ENCODE results near the gene COX4I1. TPM values are rescaled to one million over a fixed set of nuclear protein-coding genes. Genes with fewer than 3 reads are reported as not detected.

The COX4I1 gene
- total RNA-seq, 1 experiment from 2014 or later = 506 TPM

DNA sequence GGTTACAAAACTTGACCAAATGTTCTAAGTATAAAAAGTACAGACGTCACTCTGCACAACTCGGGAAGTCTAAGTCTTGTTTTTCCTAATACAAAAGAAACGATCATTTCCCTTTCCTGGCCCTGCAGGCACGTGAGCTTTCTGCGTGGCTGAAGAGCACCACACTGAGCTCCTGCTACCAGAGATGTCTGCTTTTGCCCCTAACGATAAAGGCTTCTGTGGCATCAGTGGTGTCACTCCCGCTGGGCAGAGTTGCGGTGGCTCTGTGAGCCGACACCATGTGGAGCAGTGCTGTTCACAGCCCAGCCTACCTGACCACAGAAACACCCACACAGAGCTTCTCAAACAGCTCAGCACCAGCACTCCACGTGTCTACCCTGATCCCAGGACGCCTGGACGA is 20.6 kb upstream of the COX4I1 start:
- H4K20me1 ChIP-seq (ENCODE audit: control insufficient read depth, insufficient read depth, insufficient read length) = no peaks in the 10 kb centered on the region
- no peak overlapping the region for H2AK5ac ChIP-seq (ENCODE audit: insufficient read length, low read length)
- H3K79me1 ChIP-seq (ENCODE audit: insufficient read depth, low read depth, low read length, poor library complexity, severe bottlenecking) = no peaks in the 10 kb centered on the region
- no peaks in the 10 kb centered on the region for H3K9me3 ChIP-seq (ENCODE audit: control insufficient read depth, low read depth, low read length)
- H3K27ac ChIP-seq (ENCODE audit: insufficient read length, low read depth, low read length) = no peak overlapping the region
- no peak overlapping the region for H2BK20ac ChIP-seq (ENCODE audit: low read depth, low read length, poor library complexity, severe bottlenecking)
- no peak for DNase-seq
- no peaks in the 10 kb centered on the region for H3K27me3 ChIP-seq (ENCODE audit: insufficient read depth, low read length)
- H3K27me3 Mint-ChIP-seq (ENCODE audit: low read depth) = no peaks in the 10 kb centered on the region
- no peak overlapping the region for H2AFZ ChIP-seq (ENCODE audit: low read length)
- H3K4me1 ChIP-seq (ENCODE audit: insufficient read depth, low read length) = no peaks in the 10 kb centered on the region
- H3K9me3 Mint-ChIP-seq = no peaks in the 10 kb centered on the region
- no CpG with 5 or more reads among the region's 12 CpGs for WGBS (ENCODE audit: extremely low coverage, insufficient read length, low lambda C conversion rate)
- peaks cover 17 to 57% (median 44%) of the 10 kb centered on the region in 3 experiments; a peak in 6 of 7 replicates for H3K36me3 Mint-ChIP-seq (ENCODE audit: insufficient read depth in 1 of 3, low read depth in 3 of 3)
- H3K14ac ChIP-seq (ENCODE audit: insufficient read depth, low read length) = no peak overlapping the region; the same call in 1 of the 2 replicates
- H4K5ac ChIP-seq (ENCODE audit: insufficient read length, low read depth, low read length) = no peak overlapping the region
- H3K79me2 ChIP-seq (ENCODE audit: insufficient read depth, low read length) = no peaks in the 10 kb centered on the region
- H3K56ac ChIP-seq (ENCODE audit: insufficient read length, low read depth, low read length) = no peak overlapping the region
- H2BK5ac ChIP-seq (ENCODE audit: insufficient read length, low read length) = no peak overlapping the region
- H4K8ac ChIP-seq (replicated peaks; ENCODE audit: insufficient read length, low read depth, low read length) = no peak overlapping the region
- H3K18ac ChIP-seq (ENCODE audit: insufficient read length, low read depth, low read length) = no peak overlapping the region
- H3K23me2 ChIP-seq (ENCODE audit: insufficient read length, low read depth, low read length, poor library complexity, severe bottlenecking) = no peaks in the 10 kb centered on the region
- TF ChIP-seq, protein P1, sequence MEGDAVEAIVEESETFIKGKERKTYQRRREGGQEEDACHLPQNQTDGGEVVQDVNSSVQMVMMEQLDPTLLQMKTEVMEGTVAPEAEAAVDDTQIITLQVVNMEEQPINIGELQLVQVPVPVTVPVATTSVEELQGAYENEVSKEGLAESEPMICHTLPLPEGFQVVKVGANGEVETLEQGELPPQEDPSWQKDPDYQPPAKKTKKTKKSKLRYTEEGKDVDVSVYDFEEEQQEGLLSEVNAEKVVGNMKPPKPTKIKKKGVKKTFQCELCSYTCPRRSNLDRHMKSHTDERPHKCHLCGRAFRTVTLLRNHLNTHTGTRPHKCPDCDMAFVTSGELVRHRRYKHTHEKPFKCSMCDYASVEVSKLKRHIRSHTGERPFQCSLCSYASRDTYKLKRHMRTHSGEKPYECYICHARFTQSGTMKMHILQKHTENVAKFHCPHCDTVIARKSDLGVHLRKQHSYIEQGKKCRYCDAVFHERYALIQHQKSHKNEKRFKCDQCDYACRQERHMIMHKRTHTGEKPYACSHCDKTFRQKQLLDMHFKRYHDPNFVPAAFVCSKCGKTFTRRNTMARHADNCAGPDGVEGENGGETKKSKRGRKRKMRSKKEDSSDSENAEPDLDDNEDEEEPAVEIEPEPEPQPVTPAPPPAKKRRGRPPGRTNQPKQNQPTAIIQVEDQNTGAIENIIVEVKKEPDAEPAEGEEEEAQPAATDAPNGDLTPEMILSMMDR (conservative IDR thresholded peaks at IDR 0.05) = no peak
- no peaks in the 10 kb centered on the region for H3K4me1 Mint-ChIP-seq
- no peak overlapping the region for H3K4ac ChIP-seq (ENCODE audit: low read depth, low read length)
- no peak overlapping the region for H3T11ph ChIP-seq (ENCODE audit: low read length)
- H2BK12ac ChIP-seq (ENCODE audit: insufficient read length, low read depth, low read length) = no peak overlapping the region
- no peak overlapping the region for H3K4me3 Mint-ChIP-seq
- H3K23ac ChIP-seq (ENCODE audit: insufficient read length, low read depth, low read length) = no peak overlapping the region
- no peak overlapping the region for H4K91ac ChIP-seq (ENCODE audit: insufficient read length, low read depth, low read length)
- no peak overlapping the region for H2BK15ac ChIP-seq (ENCODE audit: low read depth, low read length)
- H3K4me2 ChIP-seq (ENCODE audit: insufficient read depth, insufficient read length, low read length) = no peak overlapping the region
- no peak overlapping the region for H3K27ac Mint-ChIP-seq
- H3K9ac ChIP-seq (ENCODE audit: extremely low read depth, insufficient read length, low read length) = no peak overlapping the region
- H2BK120ac ChIP-seq (ENCODE audit: low read depth, low read length, poor library complexity, severe bottlenecking) = no peak overlapping the region

Measured in H9 (cell line).